Stimulated activated CD4-positive, alpha-beta T cell treated with anti-CD3 and anti-CD28 coated beads, Interleukin-4, amount 100 ng/mL, for 4 hours (primary cell): ENCODE measurements around the gene ANKRD27.
"Not testable (repeated sequence)": the region's sequence is repeated elsewhere in the genome, so short reads cannot be mapped to it uniquely, and the experiment has no call there.

ENCODE experiments used
- DNase-seq, 2 experiments: peaks; one replicate each; pipeline ENCODE4 v3.0.0-alpha.2; 2020

Gene ANKRD27

GRCh38 chr19:32688311-32688710 is 13.3 kb upstream of the ANKRD27 start:
- DNase-seq = no peak

GRCh38 chr19:32687681-32688080 is 12.7 kb upstream of the ANKRD27 start:
- no peak for DNase-seq

GRCh38 chr19:32686847-32687475 is 12.0 kb upstream of the ANKRD27 start:
- DNase-seq = no peak

- no peak for DNase-seq
These were observed 7.3 kb upstream of the ANKRD27 start for GRCh38 chr19:32682317-32682716.

GRCh38 chr19:32680986-32681385 is 6.0 kb upstream of the ANKRD27 start:
- no peak for DNase-seq

GRCh38 chr19:32677657-32678056 is 2.7 kb upstream of the ANKRD27 start:
- no peak for DNase-seq

GRCh38 chr19:32676895-32677359 is 1.9 kb upstream of the ANKRD27 start:
- DNase-seq = no peak

- peak in 1 of 2 experiments; percentile 21 for DNase-seq
These were observed 1.4 kb upstream of the ANKRD27 start for GRCh38 chr19:32676186-32676894.

- peak; percentile 60 to 63 for DNase-seq
These were observed 773 bp upstream of the ANKRD27 start, which contains the start of gene RGS9BP for GRCh38 chr19:32675720-32676185. RGS9BP (plus strand) TSS chr19:32675848; CDS start chr19:32676264, 416 bp downstream.

- DNase-seq = no peak
These were observed 638 bp downstream of the ANKRD27 start for GRCh38 chr19:32674153-32674930.

- DNase-seq = no peak
These were observed 1.4 kb downstream of the ANKRD27 start for GRCh38 chr19:32673573-32673972.

GRCh38 chr19:32672841-32673240 is 2.1 kb downstream of the ANKRD27 start:
- no peak for DNase-seq

- no peak for DNase-seq
These were observed 2.9 kb downstream of the ANKRD27 start for GRCh38 chr19:32671883-32672593.

- DNase-seq = no peak
These were observed 5.7 kb downstream of the ANKRD27 start for GRCh38 chr19:32669310-32669709.

- no peak for DNase-seq
These were observed 8.9 kb downstream of the ANKRD27 start for GRCh38 chr19:32666084-32666483.

- DNase-seq = no peak
These were observed 12.8 kb downstream of the ANKRD27 start for GRCh38 chr19:32662186-32662585.

GRCh38 chr19:32661318-32661717 is 13.7 kb downstream of the ANKRD27 start:
- DNase-seq = no peak

- DNase-seq = no peak
These were observed 16.5 kb downstream of the ANKRD27 start for GRCh38 chr19:32658527-32658926.

- no peak for DNase-seq
These were observed 16.9 kb downstream of the ANKRD27 start for GRCh38 chr19:32658075-32658474.

GRCh38 chr19:32656379-32656778 is 18.6 kb downstream of the ANKRD27 start:
- not testable (repeated sequence) for DNase-seq

- DNase-seq = no peak
These were observed 21.4 kb downstream of the ANKRD27 start for GRCh38 chr19:32653599-32653915.

- no peak for DNase-seq
These were observed 21.9 kb downstream of the ANKRD27 start for GRCh38 chr19:32652894-32653598.
